ENCODE data around the gene RFX8.

RFX8 gene

DNA sequence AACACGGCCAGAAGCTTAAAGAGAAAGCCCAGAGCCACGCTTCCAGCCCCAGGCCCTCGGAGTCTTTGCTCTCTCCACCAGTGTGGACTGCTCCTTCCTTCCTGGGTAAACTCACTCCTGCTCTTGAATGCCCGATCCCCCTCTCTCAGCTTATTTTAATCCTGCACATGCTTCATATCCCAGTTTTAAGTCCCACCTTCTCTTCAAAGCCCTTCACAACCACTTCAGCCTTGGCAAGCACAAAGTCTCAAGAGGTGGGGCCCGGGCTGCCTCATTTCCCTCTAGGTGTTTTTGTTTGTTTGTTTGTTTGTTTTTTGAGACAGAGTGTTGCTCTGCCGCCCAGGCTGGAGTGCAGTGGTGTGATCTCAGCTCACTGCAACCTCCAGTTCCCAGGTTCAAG, 66.0 kb downstream of the RFX8 start:
- no peak for DNase-seq

DNA sequence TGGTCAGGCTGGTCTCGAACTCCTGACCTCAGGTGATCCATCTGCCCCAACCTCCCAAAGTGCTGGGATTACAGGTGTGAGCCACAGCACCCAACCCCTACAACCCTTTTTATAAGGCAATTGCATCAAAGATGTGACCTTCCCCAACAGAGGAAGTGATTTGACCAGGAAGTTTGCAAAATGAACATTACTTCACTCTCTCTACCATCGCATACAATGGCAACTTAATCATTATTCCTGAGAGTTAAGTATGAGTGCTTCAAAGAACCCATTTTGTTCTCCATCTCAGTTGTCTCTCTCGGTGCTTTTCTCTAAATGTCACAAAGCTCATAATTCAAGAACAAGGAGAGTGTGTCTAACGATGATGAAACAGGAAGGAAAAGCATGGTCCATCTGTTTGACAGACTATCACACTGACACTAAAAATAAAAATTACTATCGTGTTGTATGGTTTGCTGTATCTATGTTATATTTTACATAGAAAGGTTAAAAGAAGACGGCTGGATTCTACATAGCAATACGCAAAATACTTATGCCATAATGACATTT, 69.5 kb downstream of the RFX8 start:
- no peak for DNase-seq

DNA sequence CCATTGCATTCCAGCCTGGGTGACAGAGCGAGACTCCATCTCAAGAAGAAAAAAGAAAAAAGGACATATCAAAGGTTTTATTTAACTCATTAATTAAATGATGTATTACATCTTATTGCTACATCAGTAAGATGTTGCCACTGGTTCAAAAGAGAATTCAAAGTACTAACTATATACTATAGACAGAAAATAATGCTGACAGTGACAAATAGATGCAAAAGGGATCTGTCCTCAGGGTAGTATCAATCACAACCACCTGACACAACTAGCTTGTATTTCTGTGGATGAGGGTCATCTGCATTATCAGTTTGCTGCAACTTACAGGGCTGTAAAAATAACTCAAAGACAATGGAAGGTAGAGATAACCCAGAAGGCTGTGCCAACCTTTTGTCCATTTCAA, 71.2 kb downstream of the RFX8 start:
- DNase-seq, result no peak

DNA sequence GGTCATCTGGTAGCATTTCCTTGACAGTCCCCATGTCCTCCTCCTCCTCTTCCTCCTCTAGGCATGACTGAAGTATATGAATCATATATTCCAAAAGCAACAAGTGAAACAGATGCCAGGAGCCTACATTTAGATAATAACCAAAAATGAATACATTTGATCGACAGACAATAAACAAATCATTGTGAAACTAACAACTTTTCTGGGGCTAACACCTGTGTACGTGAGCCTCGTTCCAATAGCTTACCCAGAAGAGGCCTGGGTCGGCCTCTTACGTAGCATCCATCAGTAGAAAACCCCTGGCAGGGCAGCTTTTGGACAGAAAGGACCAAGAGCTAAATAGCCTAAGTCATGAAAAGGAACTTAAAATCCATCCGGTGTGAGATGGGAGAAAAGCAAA, 72.3 kb downstream of the RFX8 start:
- no peak for DNase-seq

DNA sequence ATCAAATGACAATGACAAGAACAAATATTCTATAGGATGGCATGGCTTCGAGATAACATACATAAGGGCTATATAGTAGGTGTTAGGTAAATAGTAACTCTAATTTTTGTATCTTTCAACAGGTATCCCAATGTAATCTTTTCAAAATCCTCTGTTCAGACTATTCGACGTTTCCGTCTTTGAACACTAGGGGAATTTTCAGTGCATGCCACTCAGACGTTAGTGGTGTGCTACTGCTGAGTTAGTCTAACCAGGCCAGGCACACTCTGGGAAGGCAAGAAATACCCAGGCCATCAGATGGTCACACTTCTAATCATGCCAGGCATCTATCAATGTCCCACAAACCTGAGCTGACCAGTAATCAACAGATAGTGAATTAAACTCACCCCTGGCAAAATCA, 73.0 kb downstream of the RFX8 start:
- no peak for DNase-seq

DNA sequence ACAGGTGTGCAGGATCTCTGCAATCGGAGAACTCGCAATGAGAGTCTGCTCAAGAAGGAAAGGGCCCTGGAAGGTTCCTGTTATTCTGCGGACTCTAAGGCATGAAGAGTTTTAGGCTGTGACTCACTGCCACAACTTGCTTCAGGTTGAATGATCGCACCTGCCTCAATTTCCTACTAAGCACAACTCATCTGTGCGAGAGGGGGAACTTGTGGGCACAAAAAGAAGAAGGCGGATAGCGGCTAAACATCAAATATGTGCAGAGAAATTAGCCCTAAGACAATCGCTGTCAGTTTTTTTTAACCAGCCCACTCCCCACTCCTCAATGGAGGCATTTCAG, 73.6 kb downstream of the RFX8 start:
- DNase-seq, result no peak

DNA sequence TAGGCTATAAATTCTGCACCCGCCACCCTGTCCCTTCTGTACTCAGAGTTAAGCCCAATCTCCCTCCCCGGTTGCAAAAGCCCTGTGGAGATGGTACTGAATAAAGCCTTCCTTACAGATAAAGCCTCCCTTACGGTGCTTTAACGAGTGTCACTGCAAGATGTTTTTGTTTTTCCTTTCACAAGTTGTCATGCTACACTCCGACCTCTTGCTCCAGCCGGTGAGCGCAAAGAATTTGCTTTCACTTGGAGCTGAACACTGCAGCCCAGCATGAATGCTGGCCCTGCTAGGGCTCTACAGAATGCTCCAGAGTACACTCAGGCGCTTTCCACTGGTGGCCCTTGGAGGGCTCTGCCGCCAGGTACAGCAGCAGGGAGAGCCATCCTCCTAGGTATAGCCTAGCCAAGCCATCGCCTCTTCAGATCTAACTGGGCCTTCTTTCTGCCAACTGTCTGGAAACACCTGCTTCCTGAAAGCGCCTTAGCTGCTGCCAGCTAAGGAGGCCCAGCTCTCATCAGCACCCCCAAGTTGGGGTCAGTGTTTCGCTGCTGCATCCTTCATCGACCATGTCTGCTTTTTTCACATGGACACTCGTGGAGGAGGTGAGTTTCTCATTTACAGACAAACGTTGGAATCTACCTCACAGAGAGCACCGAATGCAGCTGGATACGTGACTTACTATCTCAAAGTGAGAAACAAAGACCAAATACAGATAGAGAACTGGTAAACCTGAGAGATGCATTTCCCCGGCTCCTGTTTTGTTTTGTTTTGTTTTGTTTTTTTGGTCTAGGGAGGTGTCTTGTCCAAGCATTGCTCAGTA, 74.2 kb downstream of the RFX8 start:
- DNase-seq, result no peak

DNA sequence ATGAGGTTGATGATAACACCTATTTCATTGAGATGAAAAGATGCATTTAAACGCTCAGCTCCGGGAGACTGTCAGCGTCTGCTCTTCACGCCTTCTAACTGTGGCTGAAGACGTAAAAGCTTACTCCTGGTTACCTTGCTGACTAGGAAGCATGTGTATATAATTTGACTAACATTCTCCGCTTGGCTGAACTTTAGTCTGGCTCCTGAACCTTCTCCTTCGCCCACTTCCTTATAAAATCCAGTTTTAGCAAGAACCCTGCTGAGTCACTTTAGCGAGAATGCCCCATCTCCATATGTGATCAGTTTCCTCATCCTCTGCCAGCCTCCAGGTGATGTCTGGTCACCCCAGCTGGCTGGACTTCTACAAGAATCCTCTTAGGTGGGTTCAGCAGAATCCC, 74.9 kb downstream of the RFX8 start:
- DNase-seq, result no peak

DNA sequence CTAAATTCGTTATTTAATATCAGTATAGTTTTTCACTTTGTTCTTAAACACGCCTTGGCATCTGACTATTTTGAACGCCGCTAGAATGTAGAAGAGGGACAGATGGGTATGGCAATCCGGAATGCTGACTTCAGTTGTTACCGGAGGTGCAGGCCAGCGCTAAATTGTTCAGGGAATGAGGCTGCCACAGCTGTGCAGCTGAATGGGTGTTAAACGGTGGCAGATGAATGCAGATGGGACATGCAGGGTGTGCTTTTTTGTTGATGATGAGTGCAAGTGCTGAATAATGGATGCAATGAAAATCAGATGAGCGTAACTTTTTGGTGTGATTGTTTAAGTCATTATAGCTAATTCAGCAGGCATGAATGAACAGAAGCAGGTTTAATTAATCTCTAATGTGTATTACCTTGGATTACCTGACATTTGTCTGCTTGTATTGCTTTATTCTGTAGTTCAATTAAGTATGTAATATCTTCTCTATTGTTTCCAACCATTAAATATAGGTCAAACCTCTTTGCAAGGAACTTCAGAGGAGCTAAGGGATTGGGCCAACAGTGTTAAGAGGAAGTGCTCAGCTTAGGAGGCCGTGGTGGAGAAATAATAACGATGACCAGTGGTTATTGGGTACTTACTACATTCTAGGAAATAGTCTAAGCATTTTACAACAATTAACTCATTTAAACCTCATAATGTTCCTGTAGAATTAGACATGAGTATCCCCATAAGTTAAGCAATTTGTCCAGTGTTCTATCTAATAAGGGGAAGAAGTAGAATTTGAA, 75.7 kb downstream of the RFX8 start:
- DNase-seq, result no peak

DNA sequence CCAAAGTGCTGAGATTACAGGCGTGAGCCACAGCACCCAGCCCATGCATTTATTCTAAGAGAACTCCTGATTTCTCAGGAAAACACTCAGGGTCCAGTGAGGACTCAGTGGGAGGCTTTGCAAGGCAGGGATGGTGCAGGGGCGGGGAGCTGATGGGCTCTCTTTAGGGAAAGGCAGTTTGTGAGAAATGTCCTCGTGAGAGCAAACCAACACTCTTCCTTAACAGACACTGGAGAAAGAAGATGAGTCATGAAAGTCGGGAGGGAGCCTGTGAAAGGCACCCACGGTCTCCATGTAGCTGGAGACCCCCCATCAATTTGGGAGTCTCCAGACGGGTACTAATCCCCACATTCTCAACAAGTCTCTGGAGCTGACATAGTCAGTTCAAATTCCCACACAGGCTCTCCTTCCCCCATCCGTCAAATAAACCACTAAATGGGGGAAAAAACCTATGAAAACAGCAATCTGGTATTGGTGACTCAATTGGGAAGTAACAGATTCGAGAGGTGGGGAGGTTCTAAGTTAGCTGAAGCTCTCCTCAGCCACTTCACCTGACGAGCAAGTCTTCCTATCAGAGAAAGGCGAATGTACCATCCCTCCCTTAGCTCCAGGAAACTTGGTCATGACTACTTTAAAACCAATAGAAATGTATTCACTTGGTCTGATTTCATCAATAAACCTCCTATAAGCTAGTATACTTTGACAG, 76.6 kb downstream of the RFX8 start:
- no peak for DNase-seq

DNA sequence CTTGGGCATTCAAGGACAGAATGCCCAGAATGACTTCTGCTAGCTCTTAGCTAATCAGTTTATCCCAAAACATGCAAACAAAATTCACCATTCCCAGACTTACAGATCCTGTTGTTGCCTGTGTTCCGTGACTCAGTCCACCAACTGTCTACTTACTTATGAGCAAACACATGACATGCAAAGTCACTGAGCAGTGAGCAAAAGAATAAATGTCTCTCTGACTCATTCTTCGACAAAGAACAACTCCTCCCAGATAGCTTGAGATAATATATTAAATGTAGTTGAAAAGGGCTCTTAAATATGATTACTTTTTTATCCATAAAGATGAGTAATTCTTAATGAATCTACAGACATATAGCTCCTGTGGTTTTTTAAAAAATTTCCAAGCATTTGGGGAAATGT, 78.6 kb downstream of the RFX8 start:
- DNase-seq, result no peak

DNA sequence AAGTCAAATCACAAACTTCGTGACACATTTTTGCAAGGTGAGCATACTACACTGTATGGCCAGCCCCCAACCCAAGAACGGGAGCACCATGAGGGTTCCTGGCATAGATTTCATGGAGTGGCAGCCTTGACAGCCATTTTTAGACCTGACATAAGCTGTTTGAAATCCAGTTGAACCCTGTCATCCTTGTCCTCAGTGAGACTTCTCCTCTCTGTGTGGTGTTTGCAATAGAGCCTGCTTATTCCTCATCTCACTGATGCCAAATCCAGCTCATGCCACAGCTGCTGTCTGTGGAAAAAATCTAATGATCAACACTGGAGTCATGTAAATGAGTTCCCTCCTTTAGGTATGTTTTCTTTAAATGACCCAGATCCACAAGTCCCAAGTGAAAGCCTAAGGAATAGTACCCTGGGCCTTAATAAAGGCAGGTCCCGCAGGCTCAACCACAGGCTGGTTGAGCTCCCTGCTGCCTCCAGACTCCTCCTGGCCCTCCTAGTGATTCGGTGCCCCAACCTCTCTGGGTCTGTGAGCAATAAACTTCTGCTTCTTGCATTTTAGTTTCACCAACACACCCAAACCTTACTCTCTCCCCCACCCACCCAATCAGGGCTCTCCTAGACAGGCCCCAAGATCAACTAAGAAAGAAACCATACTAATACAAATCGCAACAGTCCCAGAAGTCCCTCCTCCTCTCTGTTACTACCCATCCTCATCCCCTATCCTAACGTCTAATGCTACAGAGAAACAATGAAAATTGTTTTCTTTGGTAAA, 79.2 kb downstream of the RFX8 start:
- DNase-seq, result no peak

DNA sequence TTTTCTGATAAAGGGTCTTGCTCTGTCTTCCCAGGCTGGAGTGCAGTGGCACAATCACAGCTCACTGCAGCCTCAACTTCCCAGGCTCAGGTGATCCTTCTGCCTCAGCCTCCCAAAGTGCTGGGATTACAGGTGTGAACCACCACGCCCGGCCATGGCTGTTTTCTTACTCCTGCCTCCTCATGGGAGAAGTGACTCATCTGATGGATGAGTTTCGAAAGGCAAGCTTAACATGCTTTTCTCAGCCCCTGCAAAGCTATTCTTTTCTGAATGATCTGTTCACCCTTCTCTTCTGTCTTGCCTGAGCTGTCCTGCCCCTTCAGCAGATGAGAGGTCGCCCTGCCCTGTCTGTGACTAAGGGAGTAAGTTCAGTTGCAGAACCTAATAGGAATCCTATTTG, 86.7 kb downstream of the RFX8 start:
- no peak for DNase-seq

DNA sequence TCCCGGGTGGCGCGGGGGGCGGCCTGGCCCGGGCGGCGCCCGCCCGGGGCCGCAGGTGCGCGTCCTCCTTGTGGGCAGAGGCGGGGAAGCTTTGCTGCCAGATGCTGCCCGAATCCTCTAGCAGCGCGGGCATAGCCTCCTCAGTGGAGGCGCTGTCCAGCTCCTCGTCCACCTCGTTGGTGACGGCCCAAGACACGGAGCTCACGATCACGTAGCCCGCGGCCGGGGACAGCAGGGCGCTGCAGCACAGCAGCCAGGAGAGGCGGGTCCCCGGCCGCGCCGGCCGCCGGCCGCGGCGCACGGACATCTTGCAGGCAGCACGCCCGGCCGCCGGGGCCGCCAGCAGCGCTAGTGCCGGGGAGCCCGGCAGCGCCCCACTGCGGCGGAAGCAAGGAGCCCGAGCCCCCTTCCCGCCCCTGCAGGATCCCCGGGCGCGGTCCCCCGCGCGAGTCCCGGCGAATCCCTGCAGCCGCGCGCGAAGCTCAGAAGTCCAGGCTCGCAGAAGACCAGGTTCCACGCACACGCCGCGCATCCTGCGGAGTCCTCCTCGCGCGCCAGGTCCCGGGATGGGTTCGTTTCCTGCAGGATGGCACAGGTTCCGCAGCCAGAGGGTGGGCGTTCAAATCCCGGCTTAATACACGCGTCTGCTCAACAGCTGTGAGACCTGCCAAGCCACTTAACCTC, 87.6 kb downstream of the RFX8 start, which contains the start of gene CREG2:
Gene CREG2 (minus strand): TSS at position 353 of the 684 bp plus-strand sequence. CDS start 46 bp downstream, at position 307.
- DNase-seq, result peak; percentile 1 to 60 (median 48)

DNA sequence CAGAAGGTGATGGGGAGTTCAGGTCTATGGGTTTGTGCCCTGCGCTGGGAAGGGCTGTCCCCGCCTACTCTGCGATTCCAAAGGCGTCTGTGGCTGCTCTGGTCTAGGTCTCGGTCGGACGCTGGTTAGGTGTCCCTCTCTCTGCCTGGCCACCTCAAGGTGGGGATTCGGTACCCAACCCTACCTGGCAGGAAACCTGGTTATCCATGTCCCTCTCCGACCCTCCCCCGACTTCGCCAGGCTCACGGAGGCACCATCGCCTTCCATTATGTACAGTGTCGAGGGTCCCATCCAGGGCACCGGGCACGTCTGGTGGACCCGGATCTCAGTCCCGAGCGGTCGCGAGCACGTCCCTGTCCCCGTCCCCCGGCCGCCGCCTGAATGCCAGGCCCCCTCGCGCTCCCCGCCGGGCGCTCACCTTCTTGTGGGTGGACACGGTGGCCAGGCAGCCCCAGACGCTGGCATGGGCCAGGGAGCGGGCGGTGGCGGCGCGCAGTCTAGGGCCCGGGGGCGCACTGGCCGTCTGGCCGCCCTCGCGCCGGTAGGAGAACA, 88.2 kb downstream of the RFX8 start:
- DNase-seq, result no peak

DNA sequence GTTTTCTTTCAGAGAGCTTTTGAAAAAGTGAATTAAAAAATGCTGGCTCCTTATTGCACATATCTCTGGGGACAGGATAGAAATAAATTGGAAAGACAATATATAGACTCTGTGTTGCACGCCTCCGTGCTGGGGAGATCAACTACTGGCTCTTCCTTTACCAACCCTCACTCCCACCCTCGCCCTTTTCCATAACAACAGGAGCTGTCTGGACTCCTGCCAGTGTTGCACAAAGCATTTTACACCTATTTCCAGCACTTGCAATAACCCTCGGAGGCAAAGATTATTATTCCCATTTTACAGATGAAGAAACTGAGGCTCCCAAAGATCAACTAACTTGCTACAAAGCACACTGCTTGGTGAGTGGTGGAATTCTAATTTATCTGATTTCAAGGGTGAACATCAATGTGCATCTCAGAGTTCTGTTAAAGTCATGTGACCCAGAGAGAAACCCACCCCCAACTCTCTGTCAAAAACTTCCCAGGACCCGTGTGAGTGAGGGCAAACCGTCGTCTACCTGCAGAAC, 91.8 kb downstream of the RFX8 start:
- no peak for DNase-seq

DNA sequence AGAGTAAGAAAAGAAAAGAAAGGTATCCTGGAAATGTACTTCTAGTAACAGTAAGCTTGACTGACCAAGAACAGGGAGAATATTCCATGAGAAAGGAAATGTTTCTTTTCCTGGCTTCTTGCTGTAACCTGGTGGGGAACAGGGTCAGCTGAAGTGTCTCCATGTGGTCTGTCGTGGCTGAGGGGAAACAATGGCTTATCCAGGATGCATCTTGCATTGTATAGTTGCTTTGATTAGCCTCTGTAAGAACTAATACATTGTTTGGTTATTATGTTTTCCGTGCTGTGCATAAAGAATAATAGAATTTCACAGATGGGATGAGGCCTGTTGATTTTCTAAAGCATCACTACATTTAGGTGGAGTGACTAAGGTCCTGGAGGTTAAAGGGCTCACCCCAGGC, 92.5 kb downstream of the RFX8 start:
- DNase-seq, result no peak

DNA sequence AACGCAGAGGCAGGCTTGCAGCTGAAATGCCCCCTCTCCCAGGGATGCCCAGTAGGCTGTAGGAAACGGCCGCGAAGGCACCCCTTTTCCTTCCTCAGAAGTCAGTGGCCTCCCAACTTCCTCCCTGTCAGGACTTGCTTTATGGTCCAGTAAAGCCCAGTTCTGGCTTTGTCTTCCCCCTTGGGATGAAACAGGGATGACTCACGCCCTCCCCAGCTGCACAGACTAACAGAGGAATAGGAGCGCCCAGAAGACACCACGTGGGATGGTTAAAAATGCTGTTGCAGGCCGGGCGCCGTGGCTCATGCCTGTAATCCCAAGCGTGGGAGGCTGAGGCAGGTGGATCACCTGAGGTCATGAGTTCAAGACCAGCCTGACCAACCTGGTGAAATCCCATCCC, 94.5 kb downstream of the RFX8 start:
- no peak for DNase-seq

DNA sequence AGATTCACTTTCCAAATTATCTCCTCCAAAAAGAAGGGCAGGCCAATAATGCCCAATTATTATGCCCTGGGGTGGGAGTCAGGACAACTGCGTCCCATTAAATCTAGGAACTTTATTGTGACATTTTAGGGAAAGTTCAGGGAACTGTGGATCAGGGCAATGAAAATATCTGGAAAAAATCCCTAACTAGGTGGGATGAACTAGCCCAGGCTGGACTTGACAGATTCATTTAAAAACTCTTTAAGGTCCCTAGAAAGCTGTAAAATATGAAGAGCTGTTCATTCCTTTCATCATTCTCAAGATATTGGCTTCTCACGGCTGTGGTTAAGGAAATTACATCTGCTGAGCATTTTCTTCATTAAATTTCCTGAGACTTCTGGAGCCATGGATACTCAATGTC, 95.8 kb downstream of the RFX8 start:
- DNase-seq, result no peak

DNA sequence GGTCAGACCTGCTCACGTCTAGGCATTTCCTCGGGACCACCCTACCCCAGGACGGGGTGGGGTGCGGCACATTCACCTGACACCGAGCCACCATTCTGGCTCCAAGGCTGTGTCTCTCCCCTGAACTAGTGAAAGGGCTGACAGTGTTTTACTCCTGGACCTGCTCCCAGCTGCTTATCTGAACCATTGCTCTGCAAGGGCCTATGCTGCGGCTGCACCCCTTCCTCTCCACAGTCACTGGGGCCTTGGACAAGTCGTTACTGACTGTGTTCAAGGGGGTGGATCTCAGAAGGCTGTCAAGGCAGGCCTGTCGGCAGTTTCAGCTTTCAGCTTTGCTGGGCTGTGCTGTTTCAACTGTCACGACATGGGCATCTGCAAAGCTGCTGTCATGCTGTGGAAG, 99.3 kb downstream of the RFX8 start:
- DNase-seq, result no peak

DNA sequence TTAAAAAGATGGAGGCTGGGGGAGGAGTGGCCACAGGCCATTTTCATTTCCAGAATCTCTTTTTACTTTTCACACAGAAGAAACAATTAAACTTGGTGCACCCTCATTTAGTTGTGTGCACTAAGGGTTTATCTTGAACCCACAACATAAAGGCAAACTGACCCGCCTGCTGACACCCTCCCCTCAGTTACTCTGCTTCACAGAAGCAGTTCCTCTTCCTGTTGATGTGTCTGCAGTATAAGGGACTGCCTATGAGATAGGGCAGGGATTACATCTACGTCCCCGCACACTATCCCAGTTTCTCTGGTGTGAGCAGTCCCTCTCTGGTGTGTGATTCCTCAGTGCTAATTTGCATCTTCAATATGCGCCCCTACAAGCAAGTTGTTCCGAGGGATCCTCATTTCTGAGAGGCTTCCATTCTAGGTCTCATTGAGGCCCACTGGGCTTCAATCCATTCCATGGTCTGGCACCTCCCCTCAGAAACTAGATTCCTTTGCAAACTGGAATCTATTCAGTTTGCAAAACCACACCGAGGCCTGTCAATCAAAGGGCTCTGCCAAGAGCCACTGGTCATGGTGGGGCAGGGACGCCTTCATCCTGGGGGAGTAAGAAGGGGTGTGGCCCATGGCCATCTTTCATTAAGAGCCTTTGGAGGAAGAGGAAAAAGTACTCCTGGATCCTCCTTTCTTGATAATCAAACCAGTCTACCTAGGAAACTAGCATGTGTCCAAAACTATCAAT, 99.9 kb downstream of the RFX8 start:
- no peak for DNase-seq

Measured in NCI-H1417 (cell line).